Astrocyte of the spinal cord (primary cell): ENCODE results near the gene SPIRE2.
"Not testable (repeated sequence)": the region's sequence is repeated elsewhere in the genome, so short reads cannot be mapped to it uniquely, and the experiment has no call there.

Experiments
- DNase-seq: peaks from one replicate; pipeline ENCODE4 v3.0.0; 2011; ENCODE audit warnings: low read depth, low spot score
- H3K4me3 ChIP-seq: 2 replicates; pipeline ENCODE4 v1.5.1; 2011; ENCODE audit warnings: low read depth, mild to moderate bottlenecking, low read length, moderate library complexity
- in situ Hi-C: cut with HindIII; loops from 2 replicates; pipeline ENCODE4 v1.10.0; 2017; ENCODE audit warnings: low sequenced_read_pairs
- TF ChIP-seq, protein P1 (sequence below): IDR thresholded peaks from 2 replicates; pipeline ENCODE4 v1.5.1; 2012; ENCODE audit warnings: low read depth, mild to moderate bottlenecking, low read length, inconsistent platforms

The SPIRE2 gene

DNA sequence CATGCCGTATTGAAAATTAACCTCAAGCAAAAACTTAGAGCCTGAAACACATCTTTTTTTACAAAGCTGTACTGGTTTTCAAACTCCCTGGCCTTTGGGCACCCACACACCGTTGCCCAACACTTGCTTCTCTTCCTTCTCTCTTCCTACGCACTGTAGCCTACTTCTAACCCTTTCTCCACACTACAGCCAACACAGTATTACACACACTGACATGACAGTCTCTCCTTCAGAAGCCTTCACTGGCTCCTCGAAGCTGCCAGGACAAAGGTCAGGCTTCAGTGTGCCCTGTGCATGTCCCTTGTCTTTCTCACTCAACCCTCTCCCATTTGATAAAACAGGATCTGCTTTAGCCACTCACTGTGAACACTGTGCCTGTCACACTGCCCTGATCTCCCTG, 19.8 kb upstream of the SPIRE2 start:
- no peak overlapping the region for H3K4me3 ChIP-seq
- in situ Hi-C loops = no loop called here
- TF ChIP-seq, protein P1, sequence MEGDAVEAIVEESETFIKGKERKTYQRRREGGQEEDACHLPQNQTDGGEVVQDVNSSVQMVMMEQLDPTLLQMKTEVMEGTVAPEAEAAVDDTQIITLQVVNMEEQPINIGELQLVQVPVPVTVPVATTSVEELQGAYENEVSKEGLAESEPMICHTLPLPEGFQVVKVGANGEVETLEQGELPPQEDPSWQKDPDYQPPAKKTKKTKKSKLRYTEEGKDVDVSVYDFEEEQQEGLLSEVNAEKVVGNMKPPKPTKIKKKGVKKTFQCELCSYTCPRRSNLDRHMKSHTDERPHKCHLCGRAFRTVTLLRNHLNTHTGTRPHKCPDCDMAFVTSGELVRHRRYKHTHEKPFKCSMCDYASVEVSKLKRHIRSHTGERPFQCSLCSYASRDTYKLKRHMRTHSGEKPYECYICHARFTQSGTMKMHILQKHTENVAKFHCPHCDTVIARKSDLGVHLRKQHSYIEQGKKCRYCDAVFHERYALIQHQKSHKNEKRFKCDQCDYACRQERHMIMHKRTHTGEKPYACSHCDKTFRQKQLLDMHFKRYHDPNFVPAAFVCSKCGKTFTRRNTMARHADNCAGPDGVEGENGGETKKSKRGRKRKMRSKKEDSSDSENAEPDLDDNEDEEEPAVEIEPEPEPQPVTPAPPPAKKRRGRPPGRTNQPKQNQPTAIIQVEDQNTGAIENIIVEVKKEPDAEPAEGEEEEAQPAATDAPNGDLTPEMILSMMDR = no peak
- DNase-seq = no peak

DNA sequence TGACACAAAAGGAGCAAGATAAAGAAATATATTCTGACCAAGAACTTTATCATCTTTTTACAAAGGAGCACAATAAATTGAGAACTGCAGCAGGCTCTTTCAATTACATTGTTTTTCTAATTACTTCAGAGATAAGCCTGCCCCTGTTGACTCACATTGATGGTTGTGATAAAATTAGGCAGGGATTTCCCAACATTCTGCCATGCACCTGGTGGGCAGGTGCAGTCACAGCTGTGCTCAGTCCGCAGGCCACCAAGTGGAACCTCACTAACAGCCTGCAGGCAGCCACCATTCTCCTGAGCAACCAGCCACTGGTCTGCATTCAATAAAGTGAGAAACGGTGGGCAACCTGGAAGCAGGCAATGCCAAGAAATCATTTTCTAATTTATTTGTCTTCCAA, 17.0 kb upstream of the SPIRE2 start:
- in situ Hi-C loops = no loop called here
- no peak for DNase-seq

DNA sequence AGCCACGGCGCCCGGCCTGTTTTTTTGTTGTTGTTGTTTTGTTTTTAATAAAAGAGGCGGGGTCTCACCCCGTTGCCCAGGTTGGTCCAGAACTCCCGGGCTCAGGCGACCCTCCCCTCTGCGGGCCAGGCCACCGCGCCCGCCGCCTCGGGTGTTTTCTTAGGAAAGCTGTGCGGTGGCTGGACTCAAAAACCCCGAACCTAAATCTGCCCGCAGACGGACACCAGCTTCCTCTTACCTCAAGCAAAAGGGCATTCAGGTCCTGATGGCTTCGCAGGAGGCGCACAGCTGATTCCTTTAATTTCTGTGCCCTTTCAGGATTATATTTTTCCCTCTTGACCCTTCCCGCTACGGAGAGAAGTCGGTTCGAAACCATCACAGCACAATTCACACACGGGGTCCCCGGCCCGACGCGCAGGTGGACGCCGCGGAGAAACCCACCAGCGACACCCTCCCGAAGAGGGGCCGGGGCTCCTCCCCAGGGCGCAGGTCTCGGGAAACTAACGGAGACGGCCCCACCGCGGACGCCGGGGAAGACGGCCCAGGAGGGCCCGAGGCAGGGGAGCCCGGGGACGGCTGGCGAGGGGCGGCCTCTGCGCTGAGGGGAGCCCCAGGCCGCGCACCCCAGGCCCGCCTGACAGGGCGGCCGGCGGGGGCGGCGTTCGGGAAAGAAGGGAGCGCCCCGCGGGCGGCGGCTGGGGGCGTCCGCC, 12.5 kb upstream of the SPIRE2 start:
- peak overlapping the region; percentile 60 for H3K4me3 ChIP-seq
- TF ChIP-seq, protein P1 = no peak
- DNase-seq = no peak
- in situ Hi-C loops = no loop called here

More for the DNA sequence above, 17.0 kb upstream of the SPIRE2 start:
- H3K4me3 ChIP-seq = no peak overlapping the region
- TF ChIP-seq, protein P1 = no peak

DNA sequence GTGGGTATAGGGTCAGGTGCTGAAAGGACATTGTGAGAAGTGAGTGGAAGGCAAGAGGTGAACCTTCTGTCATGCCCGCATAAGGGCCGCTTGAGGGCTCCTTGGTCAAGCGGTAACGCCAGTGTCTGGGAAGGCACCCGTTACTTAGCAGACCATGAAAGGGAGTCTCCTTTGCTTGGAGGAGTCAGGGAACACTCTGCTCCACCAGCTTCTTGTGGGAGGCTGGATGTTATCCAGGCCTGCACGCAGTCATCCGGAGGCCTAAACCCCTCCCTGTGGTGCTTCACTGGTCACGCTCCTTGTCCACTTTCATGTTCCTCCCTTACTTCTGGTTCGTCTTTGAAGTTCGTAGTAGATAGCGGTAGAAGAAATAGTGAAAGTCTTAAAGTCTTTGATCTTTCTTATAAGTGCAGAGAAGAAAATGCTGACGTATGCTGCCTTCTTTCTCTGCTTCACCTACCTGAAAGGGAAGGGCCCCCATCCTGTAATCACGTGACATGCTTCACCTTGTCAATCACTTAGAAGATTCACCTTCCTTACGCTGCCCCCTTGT, 9.3 kb upstream of the SPIRE2 start:
- H3K4me3 ChIP-seq, DNase-seq, in situ Hi-C loops: not testable (repeated sequence)

DNA sequence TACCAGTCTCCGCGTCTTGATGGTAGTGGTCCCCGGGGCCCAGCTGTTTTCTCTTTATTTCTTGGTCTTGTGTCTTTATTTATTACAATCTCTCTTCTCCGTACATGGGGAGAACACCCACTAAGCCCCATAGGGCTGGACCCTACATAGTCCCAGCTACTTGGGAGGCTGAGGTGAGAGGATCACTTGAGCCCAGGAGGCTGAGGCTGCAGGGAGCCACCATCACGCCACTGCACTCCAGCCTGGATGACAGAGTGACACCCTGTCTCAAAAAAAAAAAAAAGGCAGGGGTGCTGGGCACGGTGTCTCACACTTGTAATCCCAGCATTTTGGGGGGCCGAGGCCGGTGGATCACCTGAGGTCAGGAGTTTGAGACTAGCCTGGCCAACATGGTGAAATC, 8.8 kb upstream of the SPIRE2 start:
- DNase-seq, in situ Hi-C loops, H3K4me3 ChIP-seq: not testable (repeated sequence)

DNA sequence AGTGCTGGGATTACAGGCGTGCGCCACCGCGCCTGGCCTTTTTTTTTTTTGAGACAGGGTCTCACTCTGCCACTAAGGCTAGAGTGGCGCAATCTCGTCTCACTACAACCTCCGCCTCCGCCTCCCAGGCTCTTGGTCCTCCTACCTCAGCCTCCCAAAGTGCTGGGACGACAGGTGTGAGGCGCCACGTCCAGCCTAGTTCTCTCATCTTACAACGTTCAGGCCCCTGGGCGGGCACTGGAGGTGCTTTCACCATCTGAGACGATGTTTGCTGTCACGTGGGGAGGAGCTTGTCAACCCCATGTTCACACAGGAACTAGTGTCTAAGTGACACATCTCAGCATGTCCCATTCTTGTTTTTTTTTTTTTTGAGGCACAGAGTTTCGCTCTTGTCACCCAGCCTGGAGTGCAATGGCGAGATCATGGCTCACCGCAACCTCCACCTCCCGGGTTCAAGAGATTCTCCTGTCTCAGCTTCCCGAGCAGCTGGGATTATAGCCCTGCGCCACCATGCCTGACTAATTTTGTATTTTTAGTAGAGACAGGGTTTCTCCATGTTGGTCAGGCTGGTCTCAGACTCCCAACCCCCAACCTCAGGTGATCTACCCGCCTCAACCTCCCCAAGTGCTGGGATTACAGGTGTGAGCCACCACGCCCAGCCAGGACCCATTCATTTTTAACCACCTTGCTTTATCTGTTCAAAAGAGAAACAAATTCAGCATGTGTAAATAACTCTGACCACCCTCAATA, 6.7 kb upstream of the SPIRE2 start:
- no peak for DNase-seq
- H3K4me3 ChIP-seq = no peak overlapping the region
- TF ChIP-seq, protein P1 = no peak
- in situ Hi-C loops = no loop called here

DNA sequence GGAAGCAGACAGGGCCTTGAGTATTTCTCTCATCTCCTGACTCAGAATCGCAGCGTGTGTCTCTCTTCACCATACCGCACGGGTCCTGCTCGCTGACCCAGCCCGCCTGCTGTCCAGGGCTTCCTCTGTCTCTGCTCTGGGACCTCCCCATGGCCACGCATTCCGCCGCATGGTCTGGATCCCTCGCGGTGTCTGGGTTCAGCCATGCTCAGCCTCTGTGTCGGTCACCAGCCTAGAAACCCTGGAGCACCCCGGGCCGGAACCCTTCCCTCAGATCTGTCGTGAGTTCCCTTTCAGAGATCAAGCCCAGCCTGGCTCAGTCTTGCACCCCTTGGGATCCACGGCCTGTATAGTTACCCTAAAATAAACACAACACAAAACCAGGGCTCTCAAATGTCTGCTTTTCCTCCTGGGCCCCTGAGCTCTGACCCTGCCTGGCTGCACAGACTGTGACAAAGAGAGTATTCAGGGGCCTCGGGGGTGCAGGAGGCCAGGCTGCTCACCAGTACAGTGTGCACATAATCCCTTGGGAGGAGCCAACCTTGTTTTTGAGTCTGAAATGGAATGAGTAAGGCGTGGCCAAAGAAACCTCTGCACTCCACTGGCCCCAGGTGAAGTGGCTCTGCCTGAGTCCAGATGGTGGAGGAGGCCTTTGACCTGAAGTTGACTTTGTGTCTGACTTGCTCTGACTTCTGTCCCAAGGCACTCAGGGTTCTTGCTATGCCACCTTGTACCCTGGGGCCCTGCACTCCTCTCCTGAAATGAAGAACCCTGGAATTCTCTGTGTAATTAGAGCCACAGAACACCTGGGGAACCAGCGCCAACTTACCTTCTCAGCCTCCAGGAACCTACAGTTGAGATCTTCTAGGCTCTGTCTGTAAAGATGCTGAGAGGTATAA, 5.8 kb upstream of the SPIRE2 start:
- TF ChIP-seq, protein P1 = no peak
- in situ Hi-C loops = no loop called here
- no peak overlapping the region for H3K4me3 ChIP-seq
- DNase-seq = no peak
